ENCODE results near the gene NECTIN1. TPM values are rescaled to one million over a fixed set of nuclear protein-coding genes. Genes with fewer than 3 reads are reported as not detected.

The NECTIN1 gene
- total RNA-seq, 2 donors from 2014 or later, result 4.0 to 4.4 TPM

- Histone ChIP-seq H3K9me3 (no peaks in the 10 kb centered on the region), H3K27me3 (no peaks in the 10 kb centered on the region), H3K4me3 (no peak overlapping the region), H3K27ac (no peak overlapping the region), H3K36me3 (no peaks in the 10 kb centered on the region), H3K4me1 (peaks cover 0 to 29% of the 10 kb centered on the region in 2 donors)
- no peak for TF ChIP-seq CTCF (IDR thresholded peaks at IDR 0.05)
- DNase-seq (ENCODE audit: low spot score), result no peak
Measured at GRCh38 chr11:119685111-119685746, 43.8 kb downstream of the NECTIN1 start.

GRCh38 chr11:119684361-119685110 is 44.5 kb downstream of the NECTIN1 start:
- Histone ChIP-seq H3K9me3 (no peaks in the 10 kb centered on the region), H3K4me1 (peaks cover 0 to 29% of the 10 kb centered on the region in 2 donors), H3K27ac (no peak overlapping the region), H3K36me3 (no peaks in the 10 kb centered on the region), H3K27me3 (no peaks in the 10 kb centered on the region), H3K4me3 (no peak overlapping the region)
- TF ChIP-seq CTCF (IDR thresholded peaks at IDR 0.05), result no peak
- DNase-seq (ENCODE audit: low spot score), result no peak

GRCh38 chr11:119683783-119684182 is 45.2 kb downstream of the NECTIN1 start:
- peaks cover 0 to 29% of the 10 kb centered on the region in 2 donors for H3K4me1 ChIP-seq
- DNase-seq (ENCODE audit: low spot score), result no peak
- H3K27me3 ChIP-seq, result no peaks in the 10 kb centered on the region
- no peak for TF ChIP-seq CTCF (IDR thresholded peaks at IDR 0.05)
- no peaks in the 10 kb centered on the region for H3K36me3 ChIP-seq
- H3K9me3 ChIP-seq, result no peaks in the 10 kb centered on the region
- no peak overlapping the region for H3K27ac ChIP-seq
- no peak overlapping the region for H3K4me3 ChIP-seq

GRCh38 chr11:119681361-119681910 is 47.6 kb downstream of the NECTIN1 start:
- Histone ChIP-seq H3K4me1 (peaks cover 0 to 29% of the 10 kb centered on the region in 2 donors), H3K36me3 (no peaks in the 10 kb centered on the region), H3K27me3 (no peaks in the 10 kb centered on the region), H3K9me3 (no peaks in the 10 kb centered on the region), H3K27ac (no peak overlapping the region), H3K4me3 (no peak overlapping the region)
- DNase-seq (ENCODE audit: low spot score), result no peak
- no peak for TF ChIP-seq CTCF (IDR thresholded peaks at IDR 0.05)

GRCh38 chr11:119680541-119681360 is 48.2 kb downstream of the NECTIN1 start:
- DNase-seq (ENCODE audit: low spot score), result no peak
- no peaks in the 10 kb centered on the region for H3K36me3 ChIP-seq
- no peak overlapping the region for H3K4me3 ChIP-seq
- H3K27me3 ChIP-seq, result no peaks in the 10 kb centered on the region
- no peak overlapping the region for H3K27ac ChIP-seq
- TF ChIP-seq CTCF (IDR thresholded peaks at IDR 0.05), result no peak
- H3K9me3 ChIP-seq, result no peaks in the 10 kb centered on the region
- H3K4me1 ChIP-seq, result peaks cover 0 to 29% of the 10 kb centered on the region in 2 donors

Data from right atrium auricular region (tissue), 2 donors.